Lung (tissue), 12 donors: Measurements from ENCODE around the gene JMJD1C. TPM values are rescaled to one million over a fixed set of nuclear protein-coding genes. Genes with fewer than 3 reads are reported as not detected.
"Not testable (repeated sequence)": the region's sequence is repeated elsewhere in the genome, so short reads cannot be mapped to it uniquely, and the experiment has no call there.

ENCODE experiments used
- ATAC-seq: fragments of 200-7000 bp; cut with Tn5 transposase; one replicate; pipeline ENCODE4 v1.9.1; 2020; ENCODE audit warnings: moderate number of reproducible peaks; ENCODE audit not compliant: insufficient read depth, low FRiP score
- DNase-seq, 3 donors: peaks; one replicate each; pipeline ENCODE4 v3.0.0-alpha.2; 2013 to 2017
- H3K27ac ChIP-seq, 2 donors: one replicate each; pipeline ENCODE4 v1.5.1; 2013; ENCODE audit warnings: mild to moderate bottlenecking in 2 of 2, moderate library complexity in 2 of 2, control low read depth in 1 of 2, inconsistent platforms in 1 of 2, low read depth in 1 of 2, low read length in 1 of 2
- H3K27me3 ChIP-seq, 3 donors: one replicate each; pipeline ENCODE4 v1.5.1; 2013; ENCODE audit warnings: low read length in 2 of 3; ENCODE audit not compliant: control insufficient read depth in 3 of 3, insufficient read depth in 3 of 3
- H3K36me3 ChIP-seq, 4 donors: one replicate each; pipeline ENCODE4 v1.5.1; 2013; ENCODE audit warnings: low read length in 4 of 4, mild to moderate bottlenecking in 1 of 4, moderate library complexity in 1 of 4; ENCODE audit not compliant: control insufficient read depth in 4 of 4, insufficient read depth in 4 of 4
- H3K4me1 ChIP-seq, 5 donors: one replicate each; pipeline ENCODE4 v1.5.1; 2013; ENCODE audit warnings: low read length in 5 of 5, mild to moderate bottlenecking in 2 of 5, moderate library complexity in 1 of 5; ENCODE audit not compliant: control insufficient read depth in 5 of 5, insufficient read depth in 5 of 5
- H3K4me3 ChIP-seq: one replicate; pipeline ENCODE4 v1.5.1; 2013; ENCODE audit warnings: mild to moderate bottlenecking, control low read depth, moderate library complexity
- H3K9ac ChIP-seq, 2 donors: one replicate each; pipeline ENCODE4 v1.5.1; 2013; ENCODE audit warnings: low read length in 2 of 2, control low read depth in 1 of 2; ENCODE audit not compliant: insufficient read depth in 1 of 2
- H3K9me3 ChIP-seq, 4 donors: one replicate each; pipeline ENCODE4 v1.5.1; 2013; ENCODE audit warnings: low read length in 3 of 4, mild to moderate bottlenecking in 1 of 4, moderate library complexity in 1 of 4; ENCODE audit not compliant: control insufficient read depth in 4 of 4, insufficient read depth in 3 of 4
- CTCF ChIP-seq: IDR thresholded peaks from 2 replicates; pipeline ENCODE4 v1.5.1; 2012; ENCODE audit warnings: mild to moderate bottlenecking; ENCODE audit errors: control extremely low read depth, extremely low read depth
- WGBS, 2 donors: extraction: QIAGEN DNeasy Blood & Tissue Kit; methylation state at CpG; one replicate each; pipeline ENCODE4 v1.1.7; 2013; 5-methylcytosine and 5-hydroxymethylcytosine counted together
- polyA plus RNA-seq, 2 donors: library from polyadenylated mRNA; stranded (reverse); fragments of 200-250 nt; gene quantifications; one replicate each; pipeline ENCODE4 v1.2.1, GENCODE V29; 2013
- total RNA-seq, 2 donors: library from RNA; depleted of rRNA in 1 of 2; stranded (reverse); fragments of >200 nt in 1 of 2; gene quantifications; one replicate each; pipeline ENCODE4 v1.2.1, GENCODE V29; 2014 to 2021
- donor health status: control.
- donor health status: control.
- donor health status: Bipolar disorder and iron deficiency.
- donor health status: healthy.
- donor health status: DM: yes; HTN: yes; CAD: no.

JMJD1C gene
- total and polyA plus RNA-seq, 4 donors = 30.5 to 233 (median 71.2) TPM

DNA sequence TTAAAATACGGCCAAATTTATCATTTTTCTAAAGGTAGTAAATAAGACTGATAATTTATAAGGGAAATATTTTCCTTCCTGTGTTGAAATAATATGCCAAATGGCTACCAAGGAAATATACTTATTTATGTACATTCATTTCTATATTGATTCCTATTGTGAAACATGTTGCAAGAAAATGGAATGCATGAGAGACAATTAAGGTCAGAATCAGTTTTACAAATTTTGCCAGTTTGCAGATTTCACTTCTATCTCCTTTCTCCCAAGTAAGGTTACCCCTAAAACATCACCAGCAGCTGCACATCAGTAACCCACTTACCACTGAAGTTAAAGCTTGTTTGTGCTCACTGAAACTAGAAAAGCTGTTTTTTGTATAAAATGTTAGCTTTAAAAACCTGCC, 36.2 kb upstream of the JMJD1C start:
- DNase-seq = no peak
- peaks cover 0 to 7% (median 0%) of the 10 kb centered on the region in 5 donors for H3K4me1 ChIP-seq
- no peak overlapping the region for H3K27ac ChIP-seq
- 95% methylated on average over 1 of the region's 1 CpG for WGBS, 2 donors
- H3K4me3 ChIP-seq = no peak overlapping the region
- H3K36me3 ChIP-seq = peaks cover 0 to 2% (median 0%) of the 10 kb centered on the region in 4 donors
- no peak for TF ChIP-seq CTCF
- no peaks in the 10 kb centered on the region for H3K27me3 ChIP-seq
- H3K9me3 ChIP-seq = no peaks in the 10 kb centered on the region
- no peak overlapping the region for H3K9ac ChIP-seq
- no peak for ATAC-seq

GRCh38 chr10:63500551-63500950, 34.8 kb upstream of the JMJD1C start:
- WGBS, 2 donors = 93 to 95% methylated on average over 5 of the region's 5 CpGs
- H3K9ac ChIP-seq, ATAC-seq, H3K9me3 ChIP-seq, H3K4me1 ChIP-seq, H3K36me3 ChIP-seq, H3K4me3 ChIP-seq, DNase-seq, H3K27me3 ChIP-seq, H3K27ac ChIP-seq: not testable (repeated sequence)

DNA sequence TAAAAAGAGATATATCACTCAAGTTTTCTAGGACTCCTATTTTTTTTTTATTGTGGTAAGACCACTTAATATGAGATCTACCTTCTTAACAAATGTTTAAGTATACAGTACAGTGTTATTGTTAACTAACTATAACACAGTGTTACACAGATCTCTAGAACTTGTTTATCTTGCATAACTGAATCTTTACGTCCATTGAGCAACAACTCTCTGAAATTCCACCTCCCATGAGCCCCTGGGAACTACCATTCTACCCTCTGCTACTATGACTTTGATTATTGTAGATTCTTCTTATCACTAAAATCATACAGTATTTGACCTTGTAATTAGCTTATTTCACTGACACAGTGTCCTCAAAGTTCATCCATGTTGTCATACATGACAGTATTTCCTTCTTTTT, 32.9 kb upstream of the JMJD1C start:
- H3K9ac ChIP-seq = no peak overlapping the region
- H3K9me3 ChIP-seq = no peaks in the 10 kb centered on the region
- H3K4me3 ChIP-seq = no peak overlapping the region
- TF ChIP-seq CTCF = no peak
- H3K36me3 ChIP-seq = peaks cover 0 to 3% (median 0%) of the 10 kb centered on the region in 4 donors
- no peak overlapping the region for H3K27ac ChIP-seq
- peaks cover 0 to 7% (median 0%) of the 10 kb centered on the region in 5 donors for H3K4me1 ChIP-seq
- no peak for ATAC-seq
- DNase-seq = no peak
- no peaks in the 10 kb centered on the region for H3K27me3 ChIP-seq
- 29 to 30% methylated on average over 1 of the region's 1 CpG for WGBS, 2 donors

- Histone ChIP-seq H3K9me3 (no peaks in the 10 kb centered on the region), H3K4me1 (peaks cover 0 to 3% (median 0%) of the 10 kb centered on the region in 5 donors), H3K4me3 (no peak overlapping the region), H3K27me3 (no peaks in the 10 kb centered on the region), H3K27ac (no peak overlapping the region), H3K36me3 (peaks cover 0 to 3% (median 0%) of the 10 kb centered on the region in 4 donors), H3K9ac (no peak overlapping the region)
- ATAC-seq (no peak), DNase-seq (no peak)
- TF ChIP-seq CTCF = no peak
- WGBS, 2 donors = 28 to 51% methylated on average over 1 of the region's 1 CpG
Measured at GRCh38 chr10:63497321-63497720, 31.5 kb upstream of the JMJD1C start.
